ENCODE measurements around the gene ASB15.

ASB15 gene

DNA sequence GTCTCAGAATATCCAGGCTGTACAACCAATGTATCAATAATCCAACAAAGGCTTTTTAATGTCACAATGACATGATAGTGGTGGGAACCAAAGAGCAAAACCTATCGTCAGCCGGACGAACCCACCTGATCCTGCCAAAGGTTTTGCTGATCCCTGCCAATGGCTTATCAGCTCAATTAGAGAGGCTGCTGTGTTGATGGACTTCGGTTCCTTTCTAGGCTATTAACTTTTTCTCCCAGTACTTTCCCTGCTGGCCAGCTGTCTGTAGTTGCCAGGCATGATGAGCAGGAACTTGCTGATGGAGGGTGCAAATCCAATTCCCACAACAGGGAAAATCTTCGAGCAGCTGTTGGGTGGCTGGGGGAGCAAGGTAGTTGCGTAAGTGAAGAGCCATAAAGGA, 56.4 kb downstream of the ASB15 start:
- no peak for TF ChIP-seq GATA2 (IDR thresholded peaks at IDR 0.05; ENCODE audit: low read depth, low read length)
- TF ChIP-seq GATA3 (IDR thresholded peaks at IDR 0.05; ENCODE audit: low read depth, low read length) = no peak

DNA sequence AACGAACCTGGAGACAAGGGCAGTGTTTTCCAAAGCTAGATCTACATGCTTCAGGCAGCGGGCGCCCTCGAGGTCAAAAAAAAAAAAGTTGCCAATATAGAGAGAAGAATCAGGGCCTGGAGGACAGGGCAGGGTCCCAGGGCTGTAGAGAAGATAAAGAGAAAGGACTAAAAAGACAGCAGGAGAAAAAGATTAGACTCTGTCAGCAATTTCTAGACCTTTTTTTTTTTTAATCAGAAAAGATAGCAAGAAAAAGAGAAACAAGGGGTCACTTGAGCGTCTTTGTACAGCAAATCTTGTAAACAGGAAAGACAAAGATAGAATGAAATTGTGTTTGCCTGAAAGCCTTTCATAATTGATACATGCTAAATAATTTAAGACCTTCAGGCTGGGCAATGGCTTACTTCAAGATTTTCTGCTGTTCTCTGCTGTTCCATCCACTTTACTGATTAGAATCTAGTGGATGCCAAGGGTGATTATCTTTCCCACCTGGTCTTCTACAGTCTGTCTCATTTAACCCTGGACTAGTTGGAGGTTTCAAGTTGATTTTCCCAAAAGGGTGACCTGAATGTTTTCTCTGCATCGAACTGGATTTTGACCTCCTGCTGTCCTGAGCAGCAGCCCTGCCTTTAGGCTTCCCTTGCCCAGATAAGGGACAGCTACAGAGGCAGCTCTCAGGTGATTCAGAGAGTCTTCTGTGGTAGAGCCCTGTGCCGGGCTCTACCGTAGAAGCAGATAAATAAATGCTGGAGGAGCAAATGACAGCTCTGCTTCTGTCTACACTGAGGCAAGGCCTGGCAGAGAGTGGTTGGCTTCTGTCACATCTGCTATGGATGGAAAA, 59.1 kb downstream of the ASB15 start:
- peak; percentile 46 for TF ChIP-seq GATA2 (IDR thresholded peaks at IDR 0.05; ENCODE audit: low read depth, low read length)
- no peak for TF ChIP-seq GATA3 (IDR thresholded peaks at IDR 0.05; ENCODE audit: low read depth, low read length)

GRCh38 chr7:123661765-123662164, 60.1 kb downstream of the ASB15 start:
- TF ChIP-seq GATA2 (IDR thresholded peaks at IDR 0.05; ENCODE audit: low read depth, low read length) (no peak), GATA3 (IDR thresholded peaks at IDR 0.05; ENCODE audit: low read depth, low read length) (no peak)

DNA sequence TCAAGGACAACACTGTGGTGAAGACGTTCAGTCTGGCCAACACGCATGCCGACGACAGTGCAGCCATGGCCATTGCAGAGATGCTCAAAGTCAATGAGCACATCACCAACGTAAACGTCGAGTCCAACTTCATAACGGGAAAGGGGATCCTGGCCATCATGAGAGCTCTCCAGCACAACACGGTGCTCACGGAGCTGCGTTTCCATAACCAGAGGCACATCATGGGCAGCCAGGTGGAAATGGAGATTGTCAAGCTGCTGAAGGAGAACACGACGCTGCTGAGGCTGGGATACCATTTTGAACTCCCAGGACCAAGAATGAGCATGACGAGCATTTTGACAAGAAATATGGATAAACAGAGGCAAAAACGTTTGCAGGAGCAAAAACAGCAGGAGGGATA, 60.7 kb downstream of the ASB15 start:
- TF ChIP-seq GATA3 (IDR thresholded peaks at IDR 0.05; ENCODE audit: low read depth, low read length) (no peak), GATA2 (IDR thresholded peaks at IDR 0.05; ENCODE audit: low read depth, low read length) (no peak)

- no peak for TF ChIP-seq GATA2 (IDR thresholded peaks at IDR 0.05; ENCODE audit: low read depth, low read length)
- TF ChIP-seq GATA3 (IDR thresholded peaks at IDR 0.05; ENCODE audit: low read depth, low read length) = no peak
These were observed 61.1 kb downstream of the ASB15 start for GRCh38 chr7:123662755-123663154.

GRCh38 chr7:123663200-123663599, 61.6 kb downstream of the ASB15 start:
- TF ChIP-seq GATA2 (IDR thresholded peaks at IDR 0.05; ENCODE audit: low read depth, low read length) (no peak), GATA3 (IDR thresholded peaks at IDR 0.05; ENCODE audit: low read depth, low read length) (no peak)

DNA sequence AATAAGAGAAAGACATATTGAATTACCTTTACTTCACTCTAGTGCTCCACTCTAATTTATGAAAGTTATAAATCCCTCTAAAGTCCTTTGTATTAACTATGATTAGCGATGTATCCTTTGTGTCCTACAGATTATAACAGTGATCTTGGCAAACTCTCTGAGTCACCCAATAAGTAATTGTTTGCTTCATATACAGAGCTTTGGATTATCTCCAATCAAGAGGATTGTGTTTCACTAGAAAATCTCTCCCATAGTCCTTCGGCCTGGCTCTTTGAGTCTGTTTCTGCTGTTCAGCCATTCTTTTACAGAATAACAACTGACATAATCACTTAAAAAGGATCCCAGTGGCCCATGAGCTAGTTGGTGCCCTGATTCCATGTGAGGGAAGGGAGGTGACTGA, 63.5 kb downstream of the ASB15 start:
- TF ChIP-seq GATA3 (IDR thresholded peaks at IDR 0.05; ENCODE audit: low read depth, low read length) (no peak), GATA2 (IDR thresholded peaks at IDR 0.05; ENCODE audit: low read depth, low read length) (no peak)

- TF ChIP-seq GATA2 (IDR thresholded peaks at IDR 0.05; ENCODE audit: low read depth, low read length) = no peak
- no peak for TF ChIP-seq GATA3 (IDR thresholded peaks at IDR 0.05; ENCODE audit: low read depth, low read length)
These were observed 64.3 kb downstream of the ASB15 start for GRCh38 chr7:123665896-123666295.

GRCh38 chr7:123666492-123666891, 64.9 kb downstream of the ASB15 start:
- TF ChIP-seq GATA2 (IDR thresholded peaks at IDR 0.05; ENCODE audit: low read depth, low read length) = no peak
- no peak for TF ChIP-seq GATA3 (IDR thresholded peaks at IDR 0.05; ENCODE audit: low read depth, low read length)

DNA sequence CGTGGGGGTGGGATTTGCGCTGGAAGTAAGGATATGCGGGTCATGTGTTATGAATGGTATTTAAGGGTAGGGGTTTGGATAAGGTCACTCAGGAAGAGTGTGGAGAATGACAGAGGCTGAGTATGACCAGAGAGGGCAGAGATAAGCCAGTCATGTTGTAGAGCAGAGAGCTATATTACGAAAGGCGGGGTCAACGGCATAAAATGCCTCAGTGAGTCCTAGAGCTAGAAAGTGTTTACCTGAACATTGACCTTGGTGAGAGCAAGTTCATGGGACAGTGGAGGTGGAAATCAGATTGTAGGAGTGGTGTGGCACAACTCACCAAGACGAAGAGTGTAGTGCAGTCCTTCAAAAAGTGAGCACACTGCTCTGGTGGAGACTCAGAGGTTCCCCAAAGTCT, 67.9 kb downstream of the ASB15 start:
- no peak for TF ChIP-seq GATA2 (IDR thresholded peaks at IDR 0.05; ENCODE audit: low read depth, low read length)
- TF ChIP-seq GATA3 (IDR thresholded peaks at IDR 0.05; ENCODE audit: low read depth, low read length) = no peak

GRCh38 chr7:123673137-123673732, 71.6 kb downstream of the ASB15 start:
- TF ChIP-seq GATA3 (IDR thresholded peaks at IDR 0.05; ENCODE audit: low read depth, low read length) = no peak

GRCh38 chr7:123673752-123674398, 72.3 kb downstream of the ASB15 start:
- TF ChIP-seq GATA3 (IDR thresholded peaks at IDR 0.05; ENCODE audit: low read depth, low read length) (no peak), GATA2 (IDR thresholded peaks at IDR 0.05; ENCODE audit: low read depth, low read length) (no peak)

DNA sequence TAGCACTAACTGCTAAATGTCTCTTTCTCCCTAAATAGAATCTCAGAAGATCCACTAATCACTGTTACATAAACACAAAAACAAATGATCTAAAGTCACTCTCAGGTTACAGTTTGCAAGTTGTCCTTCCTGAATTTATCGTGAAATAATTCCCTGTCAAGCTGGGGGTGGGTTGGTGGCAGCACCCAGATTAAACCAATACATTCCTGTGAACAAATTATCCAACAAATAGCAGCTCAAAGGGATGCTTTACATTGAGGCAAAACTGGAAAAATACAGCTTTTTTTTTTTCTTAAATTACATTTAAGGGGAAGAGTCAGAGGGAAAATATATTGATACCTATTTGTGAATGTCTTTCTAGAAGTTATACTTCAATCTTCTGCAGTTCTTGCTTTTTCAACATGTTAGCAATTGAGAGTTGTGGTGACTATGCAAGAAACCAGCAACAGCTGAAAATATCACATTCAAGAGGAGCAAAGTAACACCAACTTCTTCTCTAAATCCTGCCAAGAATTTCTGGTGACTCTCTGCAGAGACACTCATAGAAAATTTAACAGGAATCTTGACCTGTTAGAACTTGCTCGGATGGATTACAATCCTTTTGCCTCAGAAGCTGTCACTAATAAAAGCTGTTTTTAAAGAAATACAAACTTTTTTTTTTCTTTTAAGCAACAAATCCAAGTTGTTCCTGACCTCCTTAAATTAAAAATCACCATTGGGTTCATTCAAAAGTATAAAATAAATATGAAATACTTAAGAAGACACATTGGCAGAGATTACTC, 73.0 kb downstream of the ASB15 start:
- TF ChIP-seq GATA3 (IDR thresholded peaks at IDR 0.05; ENCODE audit: low read depth, low read length) = no peak
- no peak for TF ChIP-seq GATA2 (IDR thresholded peaks at IDR 0.05; ENCODE audit: low read depth, low read length)

DNA sequence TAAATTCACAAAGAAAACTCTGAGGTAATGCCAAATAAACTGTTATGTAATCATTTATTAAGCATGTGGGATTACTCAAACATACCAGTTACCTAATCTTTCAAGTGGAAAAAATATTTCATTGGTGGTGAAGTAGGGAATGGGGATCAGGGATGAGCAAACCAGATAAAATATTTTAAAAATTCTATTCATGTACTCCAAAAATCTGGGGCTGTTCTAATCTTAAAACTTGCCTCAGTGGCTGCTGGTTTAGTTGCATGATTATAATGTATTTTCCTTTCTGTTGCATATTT, 73.5 kb downstream of the ASB15 start:
- TF ChIP-seq GATA3 (IDR thresholded peaks at IDR 0.05; ENCODE audit: low read depth, low read length) (no peak), GATA2 (IDR thresholded peaks at IDR 0.05; ENCODE audit: low read depth, low read length) (no peak)

Measured in SH-SY5Y (cell line).